Hematopoietic multipotent progenitor cell treated with erythropoietin and hydrocortisone succinate and interleukin-3 and kit ligand, for 17 days (in vitro differentiated cells): ENCODE measurements around the gene RBMS1.

ENCODE experiments used
- DNase-seq: peaks from one replicate; pipeline ENCODE4 v3.0.0-alpha.2; 2015; ENCODE audit warnings: low spot score

Gene RBMS1

GRCh38 chr2:160333324-160334027 lies 160.1 kb downstream of the RBMS1 start:
- DNase-seq = no peak

GRCh38 chr2:160332318-160332717 lies 161.3 kb downstream of the RBMS1 start:
- no peak for DNase-seq

DNA sequence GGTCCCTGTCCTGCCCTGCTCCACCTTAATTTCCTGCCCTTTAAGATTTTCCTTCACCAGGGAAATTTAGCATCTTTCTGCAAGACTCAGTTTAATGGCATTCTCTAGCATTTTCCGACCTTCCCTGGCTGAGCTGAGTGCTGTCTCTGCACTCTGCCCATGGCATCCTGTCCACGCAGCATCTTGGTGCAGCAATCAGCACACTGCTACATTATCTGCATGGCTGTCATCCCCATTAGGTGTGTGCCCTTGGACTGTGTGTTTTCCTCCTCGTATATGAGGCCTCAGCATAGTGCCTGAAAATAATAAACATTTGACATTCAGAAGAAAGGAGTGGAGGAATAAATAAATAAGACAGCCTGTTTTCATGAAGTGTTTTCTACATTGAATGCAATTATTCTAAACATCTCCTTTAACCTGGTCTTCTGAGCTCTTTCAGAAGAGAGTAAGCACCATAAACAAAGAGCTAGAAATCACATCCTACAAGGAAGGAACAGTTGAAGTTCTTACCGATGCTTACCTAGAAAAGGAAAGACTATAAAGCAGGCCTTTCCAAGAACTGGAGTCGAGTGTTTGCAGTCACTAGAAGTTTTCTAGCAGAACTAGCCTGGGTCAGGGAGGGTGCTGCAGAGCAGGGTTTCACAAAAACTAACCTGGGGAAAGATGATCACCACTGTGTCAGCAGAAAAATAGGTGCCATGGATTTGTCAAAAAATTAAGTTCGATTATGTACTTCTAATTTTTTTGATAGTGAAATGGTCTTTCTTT lies 162.2 kb downstream of the RBMS1 start:
- no peak for DNase-seq

- DNase-seq = no peak
These were observed 164.6 kb downstream of the RBMS1 start for GRCh38 chr2:160328811-160329527.

GRCh38 chr2:160326786-160327185 lies 166.8 kb downstream of the RBMS1 start:
- DNase-seq = no peak

DNA sequence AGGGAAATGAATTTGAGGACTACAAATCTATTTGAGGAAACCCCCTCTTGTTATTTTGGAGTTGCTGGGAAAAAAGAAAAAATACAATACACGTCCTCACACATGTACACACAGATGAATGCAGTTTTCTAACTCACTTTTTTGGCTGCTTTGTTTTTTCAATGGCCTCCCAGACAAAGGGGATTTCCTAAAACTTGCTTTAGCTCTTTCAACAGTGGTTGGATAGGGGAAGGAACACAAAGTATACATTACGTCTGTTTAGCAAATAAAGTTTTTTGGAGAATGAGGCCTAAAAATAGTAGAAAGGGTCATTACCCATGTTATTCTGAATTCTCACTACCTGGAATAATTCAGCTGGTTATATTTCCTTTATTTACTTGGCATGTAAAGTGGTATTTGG lies 168.2 kb downstream of the RBMS1 start:
- no peak for DNase-seq

DNA sequence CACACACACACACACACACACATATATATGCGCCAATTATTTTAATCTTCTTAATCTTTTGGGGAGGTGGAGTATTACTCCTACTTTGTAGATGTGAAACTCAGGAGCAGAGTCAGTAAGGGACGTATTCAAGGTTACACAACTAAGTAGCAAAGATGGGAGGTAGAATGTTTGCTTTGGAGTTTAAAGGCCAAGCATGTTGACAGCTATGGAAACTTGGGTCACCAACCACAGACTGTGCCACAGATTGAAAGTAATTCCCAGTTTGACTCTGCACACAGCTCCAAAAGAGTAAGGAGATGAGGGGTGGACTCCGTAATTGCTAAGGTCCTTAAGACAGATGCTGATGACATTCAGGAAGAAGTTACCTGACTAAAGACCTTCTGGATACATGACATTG lies 168.7 kb downstream of the RBMS1 start:
- no peak for DNase-seq

DNA sequence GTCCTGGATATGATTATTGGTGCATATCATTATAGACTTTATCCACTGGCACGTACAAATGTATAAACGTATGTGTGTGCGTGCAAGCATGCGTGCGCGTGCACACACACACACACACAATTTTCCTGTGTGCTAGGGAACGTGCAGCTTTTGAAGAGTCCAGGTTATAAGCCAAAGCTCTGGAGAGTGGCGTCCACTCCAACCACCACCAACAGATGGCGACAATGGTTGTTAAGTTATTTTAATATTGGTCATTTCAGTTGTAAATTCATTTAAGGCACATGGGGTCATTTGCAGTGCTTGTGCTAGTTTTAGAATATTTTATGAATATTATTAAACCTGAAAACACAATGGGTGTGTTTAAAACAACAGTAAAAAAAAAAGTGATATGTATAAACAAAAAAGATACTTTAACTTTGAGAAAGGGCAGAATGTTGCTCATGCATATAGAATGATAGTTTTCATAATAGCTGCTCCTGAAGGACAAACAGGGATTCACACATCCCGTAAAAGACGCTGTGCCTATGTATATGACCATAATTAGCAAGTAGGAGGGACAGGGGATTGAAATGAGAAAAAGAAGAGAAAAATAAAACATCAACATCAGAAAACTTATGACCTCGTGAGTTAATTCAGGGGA lies 169.3 kb downstream of the RBMS1 start:
- peak; percentile 39 for DNase-seq

DNA sequence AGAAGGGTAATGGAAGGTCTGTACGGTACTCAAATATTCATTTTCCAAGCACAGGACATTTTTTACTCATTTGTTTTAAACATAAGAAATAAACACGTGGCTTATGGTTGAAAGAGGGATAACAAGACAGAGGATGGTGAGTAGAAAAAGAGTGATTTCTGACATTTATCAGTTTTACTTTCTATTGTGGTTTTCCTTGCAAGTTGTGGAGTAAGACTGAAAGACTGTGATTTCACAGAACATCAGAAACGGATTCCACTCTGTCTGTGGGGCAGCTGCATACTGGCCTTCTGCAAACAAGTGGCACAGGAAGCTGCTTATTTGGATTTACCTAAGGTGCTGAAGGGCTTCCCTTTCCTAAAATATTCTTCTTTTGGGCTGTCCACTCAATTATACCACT lies 171.3 kb downstream of the RBMS1 start:
- DNase-seq = no peak

GRCh38 chr2:160321006-160321405 lies 172.6 kb downstream of the RBMS1 start:
- no peak for DNase-seq

DNA sequence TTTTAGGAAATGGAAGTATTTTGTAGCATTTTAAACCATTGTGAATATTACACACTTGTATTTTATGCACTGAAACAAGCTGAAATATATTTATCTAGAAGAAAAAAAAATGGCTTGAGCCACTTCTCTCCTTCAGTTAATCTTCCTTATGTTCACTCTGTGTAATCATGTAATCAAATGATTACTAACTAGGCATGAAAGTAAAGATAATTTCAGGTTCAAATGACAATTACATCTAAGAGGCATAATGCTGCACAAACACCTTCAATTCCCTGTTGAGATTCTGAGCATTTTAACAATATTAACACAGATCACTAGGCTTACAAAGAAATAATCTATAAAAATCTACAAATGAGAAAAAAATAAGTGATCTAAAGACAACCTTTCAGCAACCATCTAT lies 173.9 kb downstream of the RBMS1 start:
- DNase-seq = no peak

DNA sequence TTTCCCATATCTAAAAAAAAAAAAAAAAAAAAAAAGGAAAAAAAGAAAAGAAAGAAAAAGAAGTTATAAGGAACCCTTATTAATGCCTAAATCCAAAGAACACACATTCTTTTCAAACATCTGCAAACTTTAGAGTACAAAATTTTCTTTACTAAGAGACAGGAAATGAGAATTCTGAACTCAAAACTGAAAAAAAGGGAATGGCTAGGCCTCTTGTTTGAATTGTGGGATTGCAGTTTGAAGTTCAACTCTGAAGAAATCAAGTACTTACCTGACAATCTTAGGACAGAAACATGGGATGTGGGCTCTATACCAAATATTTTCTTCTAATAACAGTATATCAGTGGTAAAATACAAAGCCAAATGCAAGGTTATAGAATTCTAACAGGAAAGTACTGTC lies 175.4 kb downstream of the RBMS1 start:
- no peak for DNase-seq

DNA sequence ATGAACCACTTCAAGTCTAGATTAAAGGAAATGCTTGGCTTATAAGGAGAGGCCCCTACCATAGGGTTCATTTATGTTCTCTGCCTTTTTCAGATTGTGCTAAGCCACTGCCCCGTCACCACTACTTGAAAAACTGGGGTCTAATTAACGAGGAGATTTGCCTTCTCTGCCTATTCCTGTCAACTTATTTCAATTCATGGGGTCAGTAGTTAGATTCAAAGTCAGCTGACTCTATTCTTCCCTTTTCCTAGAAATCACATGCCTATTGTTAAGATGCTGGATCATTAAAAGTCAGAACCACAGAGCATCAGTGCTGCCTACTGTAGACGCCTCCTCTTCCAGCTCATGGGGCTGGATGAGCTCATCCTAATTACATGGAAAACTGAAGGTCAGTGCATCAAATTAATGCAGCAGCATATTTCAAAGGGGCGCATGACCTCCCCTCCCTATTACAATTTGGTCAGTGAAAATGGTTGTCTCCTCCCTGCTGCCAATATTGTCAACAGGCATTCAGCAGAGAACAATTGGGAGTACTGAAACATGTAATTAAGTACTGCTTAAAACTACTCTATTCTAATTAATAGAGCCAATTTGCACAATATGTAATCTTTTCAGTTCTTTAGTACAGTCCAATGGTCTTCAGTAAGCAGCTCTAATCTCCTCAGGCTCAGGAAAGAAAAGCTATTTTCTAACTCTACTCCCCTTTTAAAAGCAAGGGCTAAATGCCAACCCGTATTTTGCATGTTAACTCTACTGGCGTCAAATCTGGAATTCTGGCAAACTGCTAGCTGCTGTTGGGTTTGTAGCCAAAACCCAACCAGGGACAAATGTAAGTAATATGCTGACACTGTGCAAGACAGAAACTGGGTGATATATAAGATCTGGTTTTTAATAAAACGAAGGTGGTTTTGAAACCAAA lies 176.2 kb downstream of the RBMS1 start:
- no peak for DNase-seq

GRCh38 chr2:160315337-160315736 lies 178.3 kb downstream of the RBMS1 start:
- DNase-seq = no peak

GRCh38 chr2:160310118-160310828 lies 183.3 kb downstream of the RBMS1 start:
- no peak for DNase-seq

- no peak for DNase-seq
These were observed 184.0 kb downstream of the RBMS1 start for GRCh38 chr2:160309585-160309984.

GRCh38 chr2:160308915-160309314 lies 184.7 kb downstream of the RBMS1 start:
- no peak for DNase-seq

- no peak for DNase-seq
These were observed 185.1 kb downstream of the RBMS1 start for GRCh38 chr2:160308476-160308875.

DNA sequence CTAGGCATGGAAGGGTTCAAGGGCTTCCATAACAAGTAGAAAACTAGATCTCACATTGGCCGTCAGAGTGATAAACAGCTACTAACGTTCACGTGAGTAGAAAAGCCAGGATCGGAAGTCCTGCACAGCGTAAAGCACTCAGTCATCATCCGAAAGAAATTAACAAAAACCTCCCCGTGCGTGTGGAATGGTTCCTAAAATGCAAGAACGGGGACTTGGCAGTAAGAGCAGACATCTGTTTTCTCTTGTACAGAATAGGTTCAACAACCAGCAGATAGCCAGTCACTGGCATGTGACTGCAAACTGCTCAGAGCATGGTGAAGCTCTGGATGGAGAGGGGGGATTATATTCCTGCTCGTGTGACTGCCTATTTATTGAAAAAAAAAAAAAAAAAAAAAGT lies 186.6 kb downstream of the RBMS1 start:
- DNase-seq = no peak

DNA sequence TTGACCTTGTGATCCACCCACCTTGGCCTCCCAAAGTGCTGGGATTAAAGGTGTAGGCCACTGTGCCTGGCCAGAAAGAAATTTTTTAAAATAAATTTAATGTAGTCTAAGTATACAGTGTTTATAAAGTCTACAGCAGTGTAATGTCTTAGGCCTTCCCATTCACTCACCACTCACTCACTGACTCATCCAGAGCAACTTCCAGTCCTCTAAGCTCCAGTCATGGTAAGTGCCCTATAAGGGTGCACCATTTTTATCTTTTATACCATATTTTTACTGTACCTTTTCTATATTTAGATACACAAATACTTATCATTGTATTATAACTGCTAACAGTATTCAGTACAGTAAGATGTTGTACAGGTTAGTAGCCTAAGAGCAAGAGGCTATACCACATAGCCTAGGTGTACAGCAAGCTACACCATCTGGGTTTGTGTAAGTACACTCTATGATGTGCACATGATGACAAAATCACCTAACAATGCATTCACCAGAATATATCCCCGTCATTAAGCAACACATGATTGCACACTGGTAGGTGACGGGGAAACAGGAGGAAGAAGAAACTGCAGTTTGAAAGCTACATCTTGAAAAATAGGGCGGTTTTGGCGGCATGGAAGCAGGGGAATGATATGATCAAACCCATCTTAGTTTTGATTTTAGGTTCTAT lies 188.4 kb downstream of the RBMS1 start:
- no peak for DNase-seq
